ENCODE data around the gene UBTF.

Gene UBTF

DNA sequence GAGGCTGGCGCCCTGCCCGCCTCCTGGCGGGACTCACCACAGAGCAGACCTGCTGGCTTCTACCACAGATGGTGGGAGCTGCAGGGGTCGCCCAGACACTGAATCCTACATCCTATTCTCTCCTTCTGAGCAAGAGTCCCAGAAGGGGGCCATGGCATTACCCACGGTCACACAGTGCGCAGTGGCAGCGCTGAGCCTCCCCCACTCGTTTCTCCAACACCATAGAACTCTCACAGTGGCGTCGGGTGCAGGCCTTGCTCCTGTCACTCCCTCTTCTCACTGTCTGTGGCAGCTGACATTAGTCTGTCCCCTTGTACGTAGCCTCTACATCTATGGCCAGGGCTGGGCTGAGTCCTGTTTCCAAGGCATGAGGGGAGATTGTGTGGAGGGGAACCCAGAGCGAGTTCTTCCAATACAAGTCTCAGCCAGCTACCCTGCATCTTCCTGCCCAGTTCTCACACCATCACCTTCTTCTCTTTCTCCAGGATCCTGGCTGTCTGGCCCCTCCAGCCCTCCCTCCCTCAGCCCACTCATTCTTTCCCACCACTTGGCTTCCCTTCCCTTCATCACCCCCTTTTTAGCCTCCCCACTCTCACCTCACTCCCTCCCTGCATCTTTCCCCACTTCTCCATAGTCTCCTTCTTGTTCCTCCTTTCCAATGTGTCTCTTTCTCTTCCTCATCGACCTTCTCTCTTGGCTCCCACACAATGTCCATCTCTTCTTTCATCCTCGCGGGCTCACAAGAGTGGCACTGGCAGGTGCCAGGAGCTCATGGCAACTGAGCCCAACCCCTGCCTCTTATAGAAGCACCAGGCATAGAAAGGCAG lies 5.9 kb downstream of the UBTF start:
- DNase-seq, result no peak

DNA sequence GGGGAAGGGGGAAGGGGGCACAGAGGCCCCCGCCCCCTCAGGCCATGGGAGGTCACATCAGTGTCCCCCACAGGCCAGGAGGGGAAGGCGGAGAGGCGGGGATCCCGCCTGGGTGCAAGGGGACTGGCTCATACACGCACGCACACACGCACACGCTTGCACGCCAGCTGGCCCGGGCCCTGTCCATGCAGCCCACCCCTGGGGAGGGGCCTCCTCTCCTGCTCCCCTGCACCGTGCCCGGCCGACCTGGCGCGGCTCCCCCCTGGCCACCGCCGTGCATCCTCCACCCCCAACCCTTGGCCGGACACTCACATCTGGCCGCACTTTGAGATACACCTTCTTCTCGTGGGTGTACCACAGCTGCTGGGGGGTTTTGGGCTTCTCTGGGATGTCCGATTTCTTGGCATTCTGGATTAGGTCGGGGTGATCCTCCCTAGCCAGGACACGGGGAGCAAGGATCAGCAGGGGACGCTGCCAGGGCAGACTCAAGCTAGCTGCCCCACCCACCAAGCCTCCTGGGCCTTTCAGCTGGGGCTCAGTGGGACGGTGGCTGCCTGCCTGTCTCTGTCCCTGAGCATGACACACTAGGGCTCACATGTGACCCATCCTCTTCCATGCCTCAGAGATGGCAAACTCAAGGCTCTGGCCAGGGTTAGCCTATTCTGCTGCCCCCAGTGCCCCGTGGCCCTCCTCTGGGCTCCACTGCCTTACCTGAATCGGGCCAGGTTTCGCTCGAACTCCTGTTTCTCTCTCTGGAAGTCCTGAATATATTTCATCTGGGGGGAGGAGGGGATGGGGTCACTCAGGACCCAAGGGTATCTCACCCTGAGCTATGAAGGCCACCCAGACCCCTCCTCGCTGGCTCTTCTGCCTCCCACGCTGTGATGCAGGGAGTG lies 6.7 kb downstream of the UBTF start:
- DNase-seq, result no peak

DNA sequence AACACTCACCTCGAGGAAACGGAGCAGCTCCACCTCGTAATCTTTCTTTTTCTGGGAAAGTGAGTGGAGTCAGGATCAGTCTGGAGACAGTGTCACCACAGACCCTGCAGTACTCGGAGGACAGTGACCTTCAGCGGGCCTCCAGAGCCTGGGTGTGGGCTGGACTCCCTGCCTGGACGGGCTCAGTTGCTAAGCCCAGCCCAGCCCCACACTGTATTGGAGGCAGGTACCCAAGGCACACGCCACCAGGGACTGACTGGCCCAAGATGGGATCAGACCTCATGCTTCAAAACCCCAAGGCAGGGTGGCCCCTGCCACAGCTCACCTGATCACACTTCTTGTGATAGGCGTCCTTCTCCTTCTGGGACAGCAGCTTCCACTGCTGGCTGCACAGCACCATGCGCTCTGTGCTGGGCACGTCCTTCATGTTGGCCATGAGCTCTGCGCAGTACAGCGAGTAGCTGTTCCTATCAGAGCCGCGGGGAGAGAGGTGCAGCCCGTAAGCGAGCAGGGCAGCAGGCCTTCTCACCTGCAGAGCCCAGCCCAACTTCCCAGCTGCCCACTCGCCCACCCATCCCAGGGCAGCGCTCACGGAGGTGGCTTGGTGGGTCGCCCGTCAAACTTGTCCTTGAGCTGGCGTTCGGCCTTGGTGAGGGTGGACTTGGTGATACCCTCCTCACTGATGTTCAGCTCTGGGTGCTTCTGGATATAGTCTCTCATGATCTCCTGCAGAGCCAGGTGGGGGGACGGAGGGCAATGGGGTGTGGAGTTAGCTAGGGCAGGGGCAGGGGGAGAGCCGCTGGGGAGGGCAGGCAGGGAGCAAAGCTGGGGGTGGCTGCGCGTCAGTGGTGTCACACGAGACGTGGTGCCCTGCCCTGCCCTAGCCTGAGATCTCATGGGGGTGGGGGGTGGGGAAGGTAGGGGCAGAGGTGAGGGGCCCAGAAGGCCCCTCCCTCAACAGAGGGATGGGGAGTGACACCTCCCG lies 7.9 kb downstream of the UBTF start:
- DNase-seq, result no peak

DNA sequence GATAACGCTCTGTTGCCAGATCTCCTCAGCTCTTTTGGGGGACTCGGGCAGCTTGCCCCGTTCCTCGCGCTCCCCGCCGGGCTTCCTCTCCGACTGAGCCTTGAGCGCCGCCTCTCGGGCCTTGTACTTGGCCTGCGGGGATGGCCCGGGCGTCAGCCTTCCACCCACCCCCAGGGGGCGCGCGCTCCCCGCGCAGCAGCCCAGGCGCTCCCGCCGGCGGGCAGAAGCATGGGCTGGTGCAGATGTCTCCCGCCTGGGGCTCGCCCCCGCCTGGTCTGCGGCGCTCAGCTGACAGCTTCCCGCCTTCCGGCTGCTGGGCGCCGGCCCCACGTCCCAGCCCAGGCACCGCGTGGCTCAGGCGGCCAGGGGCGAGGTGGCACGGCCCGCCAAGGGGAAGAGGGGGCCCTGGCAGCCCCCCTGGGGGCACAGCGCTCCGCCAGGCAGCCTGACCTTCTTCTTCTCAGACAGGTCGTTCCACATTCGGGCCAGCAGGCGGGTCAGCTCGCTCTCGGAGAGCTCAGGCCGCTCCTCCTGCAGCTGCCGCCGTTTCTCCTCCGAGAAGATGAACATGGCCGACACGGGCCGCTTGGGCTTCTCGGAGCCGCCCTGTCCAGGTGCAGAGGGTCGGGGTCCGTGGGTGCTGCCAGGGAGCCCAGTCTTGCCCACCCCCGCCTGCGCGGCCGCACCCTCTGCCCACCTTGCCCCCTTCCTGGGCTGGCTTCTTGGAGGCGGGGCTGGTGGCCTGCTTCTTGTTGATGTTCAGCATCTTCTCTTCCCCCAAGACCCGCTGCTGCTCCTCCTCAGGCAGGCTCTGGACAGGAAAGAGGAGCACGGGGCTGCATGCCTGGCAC lies 8.9 kb downstream of the UBTF start:
- DNase-seq, result peak; percentile 90

DNA sequence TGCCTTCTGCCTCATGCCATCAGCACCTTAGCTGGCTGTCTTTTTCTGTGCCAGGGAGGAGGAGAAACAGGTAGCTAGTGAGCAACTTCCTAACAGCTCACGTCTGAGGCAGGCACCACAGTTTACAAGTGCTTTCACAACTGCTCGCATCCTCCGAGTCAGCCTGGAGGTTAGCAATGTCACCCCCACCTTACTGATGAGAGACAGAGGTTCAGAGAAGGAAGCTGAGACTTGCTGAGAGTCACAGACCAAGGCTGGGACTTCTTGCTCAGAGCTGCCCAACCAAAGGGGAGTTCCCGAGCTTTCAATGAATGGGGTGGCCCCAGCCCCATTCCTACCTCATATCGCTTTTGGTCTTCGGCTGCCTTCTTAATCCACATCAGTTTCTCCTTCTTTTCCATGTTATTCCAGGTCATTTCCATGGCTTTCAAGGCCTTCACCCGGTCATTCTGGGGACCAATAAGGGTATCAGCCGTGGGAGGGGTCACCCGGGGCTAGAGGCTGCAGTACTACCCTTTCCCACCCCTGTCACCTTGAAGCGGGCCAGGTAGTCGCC lies 9.6 kb downstream of the UBTF start:
- no peak for DNase-seq

DNA sequence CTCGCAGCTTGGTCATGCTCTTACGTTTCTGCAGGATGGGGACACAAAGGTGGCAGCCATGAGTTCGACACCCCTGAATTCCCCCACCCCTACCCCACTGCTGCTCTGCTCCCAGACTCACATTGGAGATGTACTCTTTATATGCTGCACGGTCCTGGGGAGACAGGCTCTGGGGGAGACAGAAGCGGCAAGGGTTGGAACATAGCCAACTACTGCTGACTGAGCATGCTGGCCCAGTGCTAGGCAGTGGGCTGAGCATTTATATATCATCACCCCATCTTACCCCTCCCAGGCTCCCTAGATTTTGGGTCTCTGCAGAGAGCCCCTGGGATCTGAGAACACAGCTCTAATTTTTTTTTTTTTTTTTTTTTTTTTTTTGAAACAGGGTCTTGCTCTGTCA lies 11.7 kb downstream of the UBTF start:
- no peak for DNase-seq

DNA sequence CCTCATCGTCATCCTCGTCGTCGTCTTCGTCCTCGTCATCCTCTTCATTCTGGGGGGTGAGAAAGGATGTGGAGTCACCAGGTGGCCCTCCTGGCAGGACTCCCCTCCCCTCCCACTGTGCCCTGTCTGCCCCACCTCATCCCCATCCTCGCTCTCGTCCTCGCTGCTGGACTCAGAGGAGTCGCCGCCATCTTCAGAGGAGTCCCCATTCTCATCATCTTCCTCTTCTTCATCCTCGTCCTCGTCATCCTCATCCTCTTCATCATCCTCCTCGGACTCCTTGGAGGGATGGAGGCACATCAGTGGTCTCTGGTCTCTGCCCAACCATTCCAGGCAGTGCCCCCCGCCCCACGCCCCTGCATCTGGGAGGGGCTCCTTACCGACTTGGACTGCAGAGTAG lies 12.2 kb downstream of the UBTF start:
- no peak for DNase-seq

DNA sequence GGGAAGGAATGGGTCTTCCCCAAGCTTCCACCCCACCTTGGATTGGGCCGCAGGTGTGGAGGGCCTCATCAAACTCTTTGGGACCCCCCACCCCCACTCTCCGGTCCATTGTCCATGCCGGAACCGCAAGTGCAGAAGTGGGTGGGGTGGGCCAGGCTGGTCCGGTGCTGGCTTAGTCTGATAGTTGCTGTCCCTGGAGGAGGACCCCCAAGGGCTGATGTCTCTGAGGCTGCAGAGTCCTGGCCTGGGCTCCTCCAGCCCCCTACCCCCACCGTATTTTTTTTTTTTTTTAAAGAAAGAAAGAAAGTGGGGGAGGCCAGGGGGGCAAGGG lies 12.7 kb downstream of the UBTF start:
- DNase-seq, result no peak

DNA sequence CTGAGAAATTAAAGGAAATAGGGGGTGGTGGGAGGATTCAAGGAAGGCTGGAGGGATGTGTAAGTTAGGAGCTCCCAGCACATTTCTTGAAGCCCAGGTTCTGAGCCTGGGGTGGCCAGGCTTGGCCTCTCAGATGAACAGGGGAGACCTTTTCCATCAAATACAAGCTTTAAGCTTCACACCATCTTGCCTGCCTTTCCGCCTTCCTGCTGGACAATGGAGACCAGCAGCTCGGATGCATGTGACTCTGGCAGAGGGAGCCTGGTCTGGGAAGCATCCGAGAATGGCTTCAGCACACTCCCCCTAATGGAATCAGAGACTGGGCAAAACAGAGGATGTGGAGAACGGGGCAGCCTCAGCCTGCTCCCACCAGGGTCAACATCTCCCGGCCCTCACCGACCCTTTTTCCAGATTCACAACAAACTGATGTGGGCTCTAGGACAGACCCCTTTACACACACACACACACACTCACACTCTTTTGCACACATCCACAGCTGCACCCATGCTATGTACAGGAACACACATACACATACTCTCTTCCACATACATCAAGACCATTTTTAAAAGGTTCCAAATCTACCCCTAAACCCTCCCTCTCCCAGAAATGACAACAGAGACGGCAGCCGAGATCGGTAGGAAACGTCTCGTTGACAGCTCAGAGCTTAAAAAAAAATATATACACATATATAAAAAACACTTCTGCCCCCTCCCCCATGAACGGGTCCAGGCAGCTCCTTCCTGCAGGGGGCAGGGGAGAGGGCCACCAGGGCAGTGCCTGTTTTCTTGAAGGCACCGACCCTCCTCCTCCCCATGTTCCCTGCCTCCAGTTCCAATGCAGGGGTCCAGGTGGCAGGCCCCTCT lies 13.3 kb downstream of the UBTF start:
- DNase-seq, result no peak

DNA sequence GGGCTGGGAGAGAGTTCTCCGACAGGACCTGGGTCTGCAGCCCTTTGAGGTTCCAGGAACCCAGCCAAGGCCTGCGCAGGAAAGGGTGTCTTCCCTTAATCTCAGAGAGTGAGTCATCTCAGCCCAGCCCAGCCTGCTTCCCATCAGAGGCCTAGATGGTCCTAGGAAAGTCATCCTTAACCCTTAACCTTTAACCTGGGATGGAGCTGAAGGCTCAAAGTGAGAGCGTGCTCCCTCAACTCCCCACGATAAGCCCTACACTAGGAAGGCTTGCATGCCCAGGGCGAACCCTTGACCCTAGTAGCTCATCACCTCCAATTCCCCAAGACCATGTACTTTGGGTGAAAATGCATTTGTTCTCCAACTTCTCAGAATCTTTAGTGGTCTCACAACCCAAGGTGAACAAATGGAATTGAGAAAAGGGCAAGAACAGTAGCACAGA lies 15.0 kb downstream of the UBTF start:
- no peak for DNase-seq

DNA sequence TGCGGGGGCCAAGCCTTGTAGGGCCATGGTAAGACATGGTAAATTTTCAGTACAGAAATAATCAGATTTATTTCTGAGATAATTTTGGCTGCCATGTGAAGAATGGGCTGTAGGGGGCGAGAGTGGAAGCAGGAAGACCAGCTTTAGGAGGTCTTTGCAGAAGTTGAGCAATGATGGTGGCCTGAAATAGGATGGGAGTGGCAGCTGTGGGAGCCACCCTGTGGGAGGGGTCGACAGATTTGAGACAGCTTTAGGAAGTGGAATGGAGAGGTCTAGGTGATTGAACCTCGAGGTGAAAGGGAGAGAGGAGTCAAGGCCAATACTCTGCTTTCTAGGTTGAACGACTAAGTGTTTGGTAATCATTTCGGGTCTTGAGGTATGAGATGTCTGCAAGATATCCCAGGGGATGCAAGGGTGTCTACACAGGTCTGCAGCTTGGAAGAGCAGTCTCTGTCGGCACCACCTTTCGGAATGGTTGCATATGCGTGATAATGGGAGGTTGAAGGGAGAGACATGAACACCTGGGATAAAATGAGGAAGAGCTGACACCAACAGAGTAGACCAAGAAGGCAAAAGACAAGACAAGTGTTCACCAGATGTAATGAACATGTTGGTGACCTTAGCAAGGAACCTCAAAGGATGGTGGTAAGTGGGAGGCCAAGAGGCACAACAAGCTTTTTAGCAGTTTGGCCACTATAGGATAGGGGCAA lies 15.6 kb downstream of the UBTF start:
- no peak for DNase-seq

DNA sequence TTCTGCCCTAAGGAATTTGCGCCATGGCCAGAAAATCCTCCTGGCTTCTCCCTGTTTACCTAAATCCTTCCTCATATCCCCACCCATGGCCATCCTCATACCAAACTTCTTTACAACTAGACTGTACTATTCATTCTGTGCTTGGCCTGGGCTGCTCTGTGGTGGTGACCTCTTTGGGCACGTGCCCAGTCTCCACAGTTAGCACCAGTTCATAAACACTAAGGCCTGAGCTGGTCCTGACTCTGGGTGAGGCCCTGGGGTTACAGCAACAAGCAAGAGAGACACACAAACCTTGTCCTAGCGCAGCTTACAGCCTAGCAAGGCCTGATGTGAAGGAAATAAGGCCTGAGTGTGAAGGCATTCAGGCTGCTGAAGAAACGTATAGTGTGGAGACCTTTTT lies 16.7 kb downstream of the UBTF start:
- no peak for DNase-seq

DNA sequence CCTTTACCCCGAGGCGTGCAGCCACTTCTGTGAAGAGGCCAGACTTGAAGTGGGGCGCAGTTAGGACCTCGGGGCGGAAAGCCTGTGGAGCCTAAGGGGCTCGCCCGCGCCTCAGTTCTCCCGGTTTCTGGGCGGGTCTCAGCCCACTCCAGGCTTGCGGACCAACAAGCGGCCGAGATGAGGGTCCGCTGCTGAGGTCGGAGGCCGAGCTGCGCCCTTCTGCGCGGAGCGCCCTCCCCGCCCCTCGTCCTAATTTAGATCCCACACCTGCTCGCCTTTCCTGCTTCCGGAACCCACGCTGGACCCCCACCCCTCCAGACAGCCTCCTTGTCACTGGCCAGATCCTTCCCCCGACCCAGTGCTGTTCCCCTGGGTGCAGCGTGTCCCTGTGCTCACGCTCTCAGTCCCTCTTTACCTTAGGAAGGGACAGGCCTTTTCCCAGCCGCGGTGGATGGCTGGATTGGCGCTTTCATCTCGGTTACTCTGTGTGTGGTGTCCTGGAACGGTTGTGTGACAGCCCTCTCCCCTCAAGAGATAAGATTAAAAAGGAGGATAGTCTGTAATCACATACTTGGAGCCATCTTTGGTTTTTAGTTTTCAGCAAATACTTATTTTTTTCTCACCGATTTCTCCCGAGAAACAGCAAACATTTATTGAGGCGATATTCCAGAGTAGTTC lies 18.9 kb downstream of the UBTF start:
- DNase-seq, result no peak

DNA sequence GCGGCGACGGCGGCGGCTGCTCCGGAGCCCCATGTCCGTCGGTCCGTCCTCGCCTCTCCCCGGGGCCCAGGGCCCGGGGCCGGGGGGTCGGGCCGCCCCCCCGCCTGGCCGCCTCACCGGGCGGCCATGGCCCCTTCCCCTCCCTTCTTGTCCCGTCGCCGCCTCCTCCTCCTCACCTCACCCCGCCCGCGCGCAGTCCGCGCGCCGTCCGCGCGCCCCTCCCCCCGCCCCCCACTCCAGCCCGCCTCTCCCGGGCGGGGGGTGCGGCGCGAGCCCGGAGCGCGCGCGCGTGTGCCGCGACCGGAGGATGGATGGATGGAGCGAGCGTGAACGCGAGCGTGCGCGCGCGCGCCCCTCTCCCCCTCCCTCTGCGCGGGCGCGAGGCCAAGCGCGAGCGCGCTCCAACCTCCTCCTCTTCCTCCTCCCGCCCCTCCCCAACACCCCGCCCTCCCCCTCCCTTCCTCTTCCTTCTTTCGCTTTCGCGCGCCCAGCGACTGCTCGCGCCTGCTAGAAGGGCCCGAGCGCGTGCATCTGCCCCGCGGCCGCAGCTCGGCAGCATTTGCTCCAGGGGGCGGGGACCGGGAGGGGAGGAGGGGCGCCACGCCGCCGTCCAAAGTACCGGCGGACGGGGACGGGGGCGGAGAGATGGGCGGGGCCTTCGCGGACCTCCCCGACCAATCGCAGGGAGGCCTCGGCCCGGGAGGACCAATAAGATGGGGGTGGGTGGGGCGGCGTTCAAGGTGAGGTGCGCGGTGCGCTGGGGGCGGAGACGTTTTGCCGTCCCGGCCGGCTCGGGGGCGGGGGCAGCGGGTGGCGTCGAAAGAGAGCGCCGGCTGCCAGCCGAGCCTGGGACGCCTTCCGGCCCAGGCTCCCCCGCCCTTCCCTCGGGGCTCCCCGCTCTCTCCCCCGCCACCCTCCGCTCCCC lies 19.7 kb downstream of the UBTF start, which contains the start of gene ATXN7L3:
TSS of gene ATXN7L3 (minus strand) at position 332 of the 925 bp plus-strand sequence. CDS start 1,814 bp downstream, outside the sequence.
- peak; percentile 94 for DNase-seq

DNA sequence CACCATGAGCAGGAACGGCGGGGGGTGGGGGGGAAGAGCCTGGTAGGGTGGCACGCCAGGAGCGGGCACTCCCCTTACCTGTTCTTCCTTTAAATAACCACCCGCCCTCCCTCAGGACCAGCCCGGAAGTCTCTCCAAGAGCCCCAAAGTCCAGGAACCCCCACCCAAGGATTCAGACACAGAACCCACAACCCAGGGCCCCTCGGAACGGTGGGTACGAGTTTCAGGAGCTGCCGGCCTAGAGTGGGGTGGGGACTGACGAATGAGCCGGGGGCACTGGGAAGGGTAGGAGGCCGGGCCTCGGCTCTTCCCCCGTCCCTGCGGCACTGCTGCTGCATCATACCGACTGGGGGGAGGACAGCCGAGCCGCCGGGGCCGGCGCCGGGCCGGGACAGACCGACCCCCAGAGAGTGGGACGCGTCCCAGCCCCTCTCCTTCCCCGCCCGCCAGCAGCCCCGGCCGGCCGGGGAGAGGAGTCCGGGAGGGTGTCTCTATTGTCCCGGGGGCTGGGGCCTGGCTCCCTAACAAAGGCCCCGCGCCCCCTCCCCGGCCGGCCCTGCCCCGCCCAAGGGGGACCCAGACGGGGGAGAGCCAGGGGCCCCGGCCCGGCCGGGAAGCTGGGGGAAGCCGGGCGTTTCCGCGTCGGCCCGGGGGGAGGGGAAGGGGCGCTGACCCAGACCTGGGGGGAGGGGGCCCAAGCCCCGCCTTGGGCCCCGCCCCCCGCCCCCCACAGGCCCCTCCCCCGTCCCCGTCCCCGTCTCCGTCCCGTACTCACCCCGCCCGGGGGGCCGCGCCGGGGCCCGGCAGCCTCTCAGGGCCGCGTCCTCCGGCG lies 20.5 kb downstream of the UBTF start:
- DNase-seq, result no peak

DNA sequence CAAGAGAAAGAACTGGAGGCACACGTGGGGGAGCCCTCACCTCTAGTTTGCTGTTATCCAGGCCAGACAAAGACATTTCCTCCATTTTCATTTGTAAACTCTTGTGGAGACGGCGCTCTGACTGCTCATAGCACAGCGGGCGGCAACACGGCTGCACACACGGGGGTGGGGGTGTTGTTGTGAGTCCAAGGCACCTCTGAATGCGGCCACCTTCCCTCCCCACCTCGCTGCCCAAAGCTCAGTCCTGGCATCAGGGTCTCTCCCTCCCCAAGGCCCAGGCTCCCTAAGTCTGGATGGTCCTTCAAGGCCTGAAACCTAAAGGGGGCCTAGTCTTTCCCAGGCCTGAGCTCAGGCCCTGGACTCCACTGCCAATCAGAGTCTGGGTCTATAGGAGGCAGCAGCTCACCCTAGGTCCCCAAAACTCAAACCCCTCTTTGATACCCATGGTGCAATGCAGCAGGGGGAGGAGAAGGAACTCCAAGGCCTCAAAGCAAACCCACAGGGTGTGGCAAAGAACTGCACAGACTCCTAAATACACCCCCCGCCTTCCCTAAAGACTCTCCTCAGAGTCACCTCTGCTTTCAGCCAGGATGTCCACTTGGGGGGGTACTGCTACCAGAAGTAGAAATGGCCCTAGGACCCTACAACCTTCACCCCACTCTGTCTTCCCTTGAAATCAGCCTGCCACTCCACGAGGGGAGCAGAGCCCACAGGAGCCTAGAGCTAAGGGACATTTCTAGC lies 21.3 kb downstream of the UBTF start:
- DNase-seq, result no peak
